HAP-1 (cell line): ENCODE measurements around the gene SPATA31E1.

Experiments used
- DNase-seq, 2 experiments: peaks; one replicate each; pipeline ENCODE4 v3.0.0-alpha.2; 2016 to 2020; ENCODE audit warnings: low spot score in 2 of 2
- H3K27me3 ChIP-seq: fragments of 250-450 bp; sonication (Bioruptor Pico); 2 replicates; pipeline ENCODE4 v1.5.1; 2020; ENCODE audit warnings: low read depth, mild to moderate bottlenecking, moderate library complexity
- H3K36me3 ChIP-seq: fragments of 250-450 bp; sonication (Bioruptor Pico); replicated peaks from 2 replicates; pipeline ENCODE4 v1.5.1; 2020; ENCODE audit warnings: mild to moderate bottlenecking
- H3K4me1 ChIP-seq: fragments of 250-450 bp; sonication (Bioruptor Pico); 2 replicates; pipeline ENCODE4 v1.5.1; 2020; ENCODE audit warnings: mild to moderate bottlenecking
- H3K4me3 ChIP-seq: fragments of 250-450 bp; sonication (Bioruptor Pico); 2 replicates; pipeline ENCODE4 v1.5.1; 2020; ENCODE audit warnings: mild to moderate bottlenecking, moderate library complexity
- H3K9me3 ChIP-seq: fragments of 250-450 bp; sonication (Bioruptor Pico); 2 replicates; pipeline ENCODE4 v1.5.1; 2020; ENCODE audit warnings: mild to moderate bottlenecking, moderate library complexity
- in situ Hi-C: fragments of 300-500 bp; cut with MboI; formaldehyde crosslinking; loops from 3 replicates; pipeline ENCODE4 v1.14.3; 2020; ENCODE audit warnings: low sequenced_read_pairs, inconsistent platforms, mixed read lengths

SPATA31E1 gene

GRCh38 chr9:87854580-87854955 is 28.1 kb upstream of the SPATA31E1 start:
- Histone ChIP-seq H3K9me3 (no peaks in the 10 kb centered on the region), H3K4me1 (no peaks in the 10 kb centered on the region), H3K27me3 (no peaks in the 10 kb centered on the region), H3K4me3 (no peak overlapping the region), H3K36me3 (no peaks in the 10 kb centered on the region)
- in situ Hi-C loops = no loop called here
- DNase-seq = no peak

GRCh38 chr9:87855061-87855460 is 27.6 kb upstream of the SPATA31E1 start:
- Histone ChIP-seq H3K27me3 (no peaks in the 10 kb centered on the region), H3K4me1 (no peaks in the 10 kb centered on the region), H3K4me3 (no peak overlapping the region), H3K9me3 (no peaks in the 10 kb centered on the region), H3K36me3 (no peaks in the 10 kb centered on the region)
- DNase-seq = no peak
- in situ Hi-C loops = no loop called here

GRCh38 chr9:87857141-87857947 is 25.3 kb upstream of the SPATA31E1 start:
- DNase-seq = no peak
- Histone ChIP-seq H3K4me3 (no peak overlapping the region), H3K36me3 (no peaks in the 10 kb centered on the region), H3K4me1 (no peaks in the 10 kb centered on the region), H3K27me3 (no peaks in the 10 kb centered on the region), H3K9me3 (no peaks in the 10 kb centered on the region)
- in situ Hi-C loops = no loop called here

DNA sequence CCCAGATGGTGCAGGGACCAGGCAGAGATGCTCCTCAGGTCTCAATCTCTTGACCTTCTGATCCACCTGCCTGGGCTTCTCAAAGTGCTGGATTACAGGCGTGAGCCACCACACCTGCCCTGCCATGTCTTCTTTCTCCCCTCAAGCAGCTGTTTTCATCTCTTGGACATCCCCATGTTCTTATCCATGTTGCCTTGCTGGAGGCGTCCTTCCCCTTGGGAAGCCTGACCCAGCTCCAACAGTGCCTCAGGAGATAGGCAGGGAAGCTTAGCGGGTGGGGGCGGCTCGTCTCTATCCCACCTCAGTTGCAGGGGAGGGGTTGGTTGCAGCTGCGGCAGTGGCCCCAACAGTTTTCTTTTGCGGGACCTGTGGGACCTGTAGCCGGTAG is 24.7 kb upstream of the SPATA31E1 start:
- in situ Hi-C loops = no loop called here
- Histone ChIP-seq H3K9me3 (no peaks in the 10 kb centered on the region), H3K4me1 (no peaks in the 10 kb centered on the region), H3K4me3 (no peak overlapping the region), H3K27me3 (no peaks in the 10 kb centered on the region), H3K36me3 (no peaks in the 10 kb centered on the region)
- no peak for DNase-seq

DNA sequence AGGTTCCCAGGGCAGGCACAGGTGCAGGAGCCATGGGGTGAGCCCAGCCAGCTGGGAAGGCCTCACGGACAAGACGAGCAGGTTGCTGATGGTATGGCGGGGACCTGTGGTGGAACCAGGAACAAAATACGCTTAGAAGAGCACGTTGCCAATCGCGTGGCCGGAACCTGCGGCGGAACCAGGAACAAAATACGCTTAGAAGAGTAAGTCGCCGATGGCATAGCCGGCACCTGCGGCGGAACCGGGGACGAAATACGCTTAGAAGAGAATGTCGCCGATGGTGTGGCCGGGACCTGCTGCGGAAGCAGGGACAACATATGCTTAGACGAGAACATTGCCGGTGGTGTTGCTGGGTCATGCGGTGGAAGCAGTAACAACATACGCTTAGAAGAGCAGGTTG is 23.5 kb upstream of the SPATA31E1 start:
- in situ Hi-C loops = no loop called here
- Histone ChIP-seq H3K9me3 (no peaks in the 10 kb centered on the region), H3K27me3 (no peaks in the 10 kb centered on the region), H3K4me1 (no peaks in the 10 kb centered on the region), H3K36me3 (no peaks in the 10 kb centered on the region), H3K4me3 (no peak overlapping the region)
- no peak for DNase-seq

DNA sequence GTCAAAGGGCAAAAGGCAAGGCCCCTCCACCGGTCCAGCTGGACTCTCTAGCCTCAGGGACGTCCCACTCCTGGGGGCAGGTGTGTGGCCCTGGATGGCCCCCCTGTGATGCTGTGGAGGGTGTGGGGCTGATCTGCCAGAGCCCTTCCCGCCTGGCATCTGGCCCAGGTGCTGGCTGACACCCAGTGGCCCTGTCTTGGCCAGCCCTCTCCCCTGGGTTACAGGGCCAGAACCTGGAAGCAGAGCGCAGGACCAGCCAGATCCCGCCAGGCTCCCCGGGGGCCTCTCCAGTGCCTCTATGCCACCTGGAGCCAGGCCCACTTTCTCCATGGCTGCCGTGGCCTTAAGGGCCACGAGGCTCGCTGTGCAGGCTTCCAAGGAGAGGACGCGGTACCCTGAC is 22.9 kb upstream of the SPATA31E1 start:
- Histone ChIP-seq H3K4me1 (no peaks in the 10 kb centered on the region), H3K4me3 (no peak overlapping the region), H3K27me3 (no peaks in the 10 kb centered on the region), H3K9me3 (no peaks in the 10 kb centered on the region), H3K36me3 (no peaks in the 10 kb centered on the region)
- in situ Hi-C loops = no loop called here
- DNase-seq = no peak

- no peaks in the 10 kb centered on the region for H3K36me3 ChIP-seq
- no peak for DNase-seq
- 0 out of 2 replicates have a peak, but pooled peaks cover 5% of the 10 kb centered on the region for H3K27me3 ChIP-seq
- no peak overlapping the region for H3K4me3 ChIP-seq
- H3K4me1 ChIP-seq = no peaks in the 10 kb centered on the region
- no peaks in the 10 kb centered on the region for H3K9me3 ChIP-seq
- in situ Hi-C loops = no loop called here
These were observed 21.3 kb upstream of the SPATA31E1 start for GRCh38 chr9:87861332-87861731.

- Histone ChIP-seq H3K9me3 (no peaks in the 10 kb centered on the region), H3K27me3 (0 out of 2 replicates have a peak, but pooled peaks cover 5% of the 10 kb centered on the region), H3K4me3 (no peak overlapping the region), H3K4me1 (no peaks in the 10 kb centered on the region), H3K36me3 (no peaks in the 10 kb centered on the region)
- in situ Hi-C loops = no loop called here
- DNase-seq = no peak
These were observed 20.0 kb upstream of the SPATA31E1 start for GRCh38 chr9:87862536-87863268.

DNA sequence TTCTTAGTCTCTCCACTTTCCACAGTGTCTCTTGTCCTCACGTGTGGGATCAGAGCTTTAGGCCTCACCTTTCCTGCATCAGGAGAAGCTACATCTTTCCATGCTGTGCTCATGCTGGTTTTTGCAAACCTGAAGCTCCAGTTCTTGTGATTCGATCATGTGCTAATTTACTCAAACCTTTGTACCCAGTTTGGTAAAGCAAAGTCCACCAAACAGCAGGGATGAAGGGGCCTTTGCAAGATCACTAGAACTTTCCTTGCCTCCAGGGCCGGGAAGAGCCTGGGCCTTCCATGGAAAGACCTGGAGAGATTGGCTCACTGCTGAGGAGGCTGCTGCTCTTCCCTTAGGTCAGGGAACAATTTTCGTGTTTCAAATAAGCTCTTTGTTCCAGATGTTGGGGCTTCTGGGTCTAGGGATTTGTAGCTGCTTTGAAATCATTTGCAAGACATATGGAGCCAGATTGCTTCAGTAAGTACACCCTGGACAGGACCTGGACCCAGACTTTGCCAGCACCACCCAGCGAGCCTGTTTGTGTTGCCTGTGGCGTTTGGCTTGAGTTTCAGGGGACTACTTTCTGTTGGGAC is 18.7 kb upstream of the SPATA31E1 start:
- 0 out of 2 replicates have a peak, but pooled peaks cover 5% of the 10 kb centered on the region for H3K27me3 ChIP-seq
- in situ Hi-C loops = no loop called here
- no peaks in the 10 kb centered on the region for H3K4me1 ChIP-seq
- no peak for DNase-seq
- no peaks in the 10 kb centered on the region for H3K36me3 ChIP-seq
- no peaks in the 10 kb centered on the region for H3K9me3 ChIP-seq
- H3K4me3 ChIP-seq = no peak overlapping the region

- no peak for DNase-seq
- no peaks in the 10 kb centered on the region for H3K36me3 ChIP-seq
- in situ Hi-C loops = no loop called here
- 0 out of 2 replicates have a peak, but pooled peaks cover 5% of the 10 kb centered on the region for H3K27me3 ChIP-seq
- no peaks in the 10 kb centered on the region for H3K4me1 ChIP-seq
- no peaks in the 10 kb centered on the region for H3K9me3 ChIP-seq
- no peak overlapping the region for H3K4me3 ChIP-seq
These were observed 17.8 kb upstream of the SPATA31E1 start for GRCh38 chr9:87864915-87865314.

GRCh38 chr9:87865626-87866025 is 17.1 kb upstream of the SPATA31E1 start:
- no peak for DNase-seq
- no peaks in the 10 kb centered on the region for H3K36me3 ChIP-seq
- in situ Hi-C loops = no loop called here
- H3K27me3 ChIP-seq = 0 out of 2 replicates have a peak, but pooled peaks cover 5% of the 10 kb centered on the region
- H3K4me1 ChIP-seq = no peaks in the 10 kb centered on the region
- no peaks in the 10 kb centered on the region for H3K9me3 ChIP-seq
- H3K4me3 ChIP-seq = no peak overlapping the region

- H3K4me3 ChIP-seq = no peak overlapping the region
- no peaks in the 10 kb centered on the region for H3K36me3 ChIP-seq
- H3K9me3 ChIP-seq = no peaks in the 10 kb centered on the region
- no peak for DNase-seq
- no peaks in the 10 kb centered on the region for H3K4me1 ChIP-seq
- 0 out of 2 replicates have a peak, but pooled peaks cover 5% of the 10 kb centered on the region for H3K27me3 ChIP-seq
- in situ Hi-C loops = no loop called here
These were observed 15.3 kb upstream of the SPATA31E1 start for GRCh38 chr9:87867391-87867790.

GRCh38 chr9:87868175-87868574 is 14.5 kb upstream of the SPATA31E1 start:
- in situ Hi-C loops = no loop called here
- H3K36me3 ChIP-seq = no peaks in the 10 kb centered on the region
- H3K4me3 ChIP-seq = no peak overlapping the region
- no peaks in the 10 kb centered on the region for H3K9me3 ChIP-seq
- H3K4me1 ChIP-seq = no peaks in the 10 kb centered on the region
- DNase-seq = no peak
- H3K27me3 ChIP-seq = 0 out of 2 replicates have a peak, but pooled peaks cover 5% of the 10 kb centered on the region

DNA sequence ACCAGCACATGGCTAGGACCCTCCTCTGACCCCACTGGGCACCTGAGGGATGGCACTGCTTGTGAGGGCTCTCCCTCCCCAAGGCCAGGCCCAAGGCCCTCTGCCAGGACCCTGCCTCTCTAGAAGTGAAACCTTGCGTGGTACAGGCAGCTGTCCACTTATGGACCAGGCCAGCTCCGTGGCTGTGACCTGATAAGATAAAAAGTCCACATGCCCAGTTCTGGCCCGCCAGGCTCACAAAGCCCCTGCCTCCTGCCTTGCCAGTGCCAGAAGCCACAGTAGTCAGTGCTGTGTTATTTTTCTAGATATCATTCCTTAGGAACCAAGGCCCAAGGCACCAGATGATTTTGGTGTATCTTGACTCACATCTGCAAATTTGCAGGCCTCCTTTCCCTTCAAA is 14.0 kb upstream of the SPATA31E1 start:
- H3K36me3 ChIP-seq = no peaks in the 10 kb centered on the region
- in situ Hi-C loops = no loop called here
- H3K27me3 ChIP-seq = 0 out of 2 replicates have a peak, but pooled peaks cover 5% of the 10 kb centered on the region
- no peaks in the 10 kb centered on the region for H3K9me3 ChIP-seq
- no peak for DNase-seq
- H3K4me1 ChIP-seq = no peaks in the 10 kb centered on the region
- H3K4me3 ChIP-seq = no peak overlapping the region
